Prostate gland (tissue), 2 donors: ENCODE data around the gene PCSK6.

ENCODE experiments used
- CTCF ChIP-seq, 4 experiments: fragments of 200-600 bp in 2 of 4; fragments of 450-650 bp in 2 of 4; sonication (generic) in 2 of 4; IDR thresholded peaks; 1 replicate in 3 of 4; 2 replicates in 1 of 4; pipeline ENCODE4 v1.5.1; 2016 to 2019; ENCODE audit warnings: antibody characterized with exemption in 4 of 4, mild to moderate bottlenecking in 2 of 4, moderate library complexity in 2 of 4
- POLR2A ChIP-seq: fragments of 450-650 bp; IDR thresholded peaks from one replicate; pipeline ENCODE4 v1.6.1; 2016; ENCODE audit warnings: antibody characterized with exemption, mild to moderate bottlenecking
- POLR2AphosphoS5 ChIP-seq: sonication (generic); formaldehyde crosslinking; IDR thresholded peaks from one replicate; pipeline ENCODE4 v1.6.1; 2017; ENCODE audit warnings: antibody characterized with exemption

- TF ChIP-seq POLR2A (no peak), CTCF (IDR thresholded peaks at IDR 0.05) (no peak), POLR2AphosphoS5 (no peak)
These were observed 11.5 kb upstream of the PCSK6 start for GRCh38 chr15:101500865-101501551.
